Measurements from ENCODE around the gene COL8A2. TPM values are rescaled to one million over a fixed set of nuclear protein-coding genes. Genes with fewer than 3 reads are reported as not detected.

COL8A2 gene
- total RNA-seq, 1 donor from 2014 or later = 5.6 TPM

DNA sequence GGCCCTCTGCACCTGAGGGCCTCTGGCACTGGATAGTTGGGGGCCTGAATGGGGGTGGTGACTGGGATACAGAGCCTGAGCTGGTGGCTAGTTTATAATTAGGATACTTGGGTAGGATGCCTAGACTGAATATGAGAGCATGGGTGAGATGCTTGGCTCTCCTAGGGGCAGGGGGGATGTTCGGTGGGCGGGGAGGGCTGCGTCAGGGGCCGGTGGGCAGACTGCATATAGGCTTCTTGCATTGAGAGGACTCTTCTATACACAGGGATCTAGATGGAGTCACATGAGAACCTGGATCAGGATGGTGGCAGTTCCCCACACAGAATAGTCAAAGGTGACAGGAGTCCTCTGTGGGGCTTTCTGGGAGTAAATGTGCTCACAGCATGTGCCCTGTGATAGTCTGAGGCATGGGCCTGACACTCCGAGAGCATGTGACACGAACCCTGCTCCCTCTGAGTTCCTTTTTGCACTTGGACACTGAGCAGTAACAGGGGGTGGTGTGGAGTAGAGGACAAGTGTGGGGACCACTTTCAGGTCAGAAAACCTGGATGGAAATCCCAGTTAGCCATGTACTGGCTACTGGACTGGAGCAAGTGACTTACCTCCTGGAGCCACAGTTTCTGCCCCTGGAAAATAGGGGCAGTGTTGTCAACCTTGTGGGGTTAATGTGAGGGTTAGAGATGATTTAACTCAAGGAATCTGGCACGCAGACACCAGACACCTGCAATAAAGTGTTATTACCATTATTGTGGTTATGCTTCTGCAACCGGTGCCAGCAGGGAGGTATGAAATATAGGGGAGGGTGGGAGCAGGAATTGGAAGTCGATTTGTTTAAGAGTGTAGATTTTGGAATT, 33.2 kb upstream of the COL8A2 start:
- DNase-seq (ENCODE audit: low read depth, low spot score) = no peak

DNA sequence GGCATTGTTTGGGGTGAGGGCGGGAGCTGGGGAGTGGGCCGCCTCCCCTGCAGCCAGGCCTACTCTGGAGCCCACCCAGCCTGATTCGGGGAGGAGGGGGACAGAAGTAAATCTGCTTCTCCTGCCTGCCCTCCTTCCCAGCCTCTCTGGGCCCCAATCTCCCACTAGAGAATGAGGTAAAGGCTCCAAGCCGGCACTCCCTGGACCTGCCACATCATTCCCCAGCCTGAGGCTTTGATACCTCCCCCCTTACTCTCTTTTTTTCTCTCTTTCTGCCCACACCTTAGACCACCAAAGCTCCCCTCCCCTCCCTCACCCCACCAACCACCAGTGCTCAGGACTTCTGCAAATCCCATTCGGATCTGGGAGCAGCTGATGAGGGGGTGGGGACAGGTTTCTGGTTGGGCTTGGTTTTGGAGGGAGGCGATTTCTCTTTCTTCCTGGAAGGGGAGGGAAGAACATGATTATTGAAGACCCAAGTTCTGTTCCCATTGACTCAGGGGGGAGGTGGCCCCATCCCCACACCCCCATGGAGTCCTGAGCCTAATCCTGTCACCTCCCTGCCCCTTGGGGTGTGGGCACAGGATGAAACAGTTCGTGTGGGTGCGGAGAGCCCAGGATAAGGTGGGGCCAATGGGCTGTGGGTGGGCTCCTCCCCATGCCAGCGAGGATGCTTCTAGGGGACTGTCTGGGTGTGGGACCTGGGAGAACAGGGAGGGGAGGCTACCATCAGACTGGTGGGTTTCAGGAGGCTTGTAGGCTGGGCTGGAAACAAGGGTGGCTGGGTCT, 32.3 kb upstream of the COL8A2 start:
- no peak for DNase-seq (ENCODE audit: low read depth, low spot score)

DNA sequence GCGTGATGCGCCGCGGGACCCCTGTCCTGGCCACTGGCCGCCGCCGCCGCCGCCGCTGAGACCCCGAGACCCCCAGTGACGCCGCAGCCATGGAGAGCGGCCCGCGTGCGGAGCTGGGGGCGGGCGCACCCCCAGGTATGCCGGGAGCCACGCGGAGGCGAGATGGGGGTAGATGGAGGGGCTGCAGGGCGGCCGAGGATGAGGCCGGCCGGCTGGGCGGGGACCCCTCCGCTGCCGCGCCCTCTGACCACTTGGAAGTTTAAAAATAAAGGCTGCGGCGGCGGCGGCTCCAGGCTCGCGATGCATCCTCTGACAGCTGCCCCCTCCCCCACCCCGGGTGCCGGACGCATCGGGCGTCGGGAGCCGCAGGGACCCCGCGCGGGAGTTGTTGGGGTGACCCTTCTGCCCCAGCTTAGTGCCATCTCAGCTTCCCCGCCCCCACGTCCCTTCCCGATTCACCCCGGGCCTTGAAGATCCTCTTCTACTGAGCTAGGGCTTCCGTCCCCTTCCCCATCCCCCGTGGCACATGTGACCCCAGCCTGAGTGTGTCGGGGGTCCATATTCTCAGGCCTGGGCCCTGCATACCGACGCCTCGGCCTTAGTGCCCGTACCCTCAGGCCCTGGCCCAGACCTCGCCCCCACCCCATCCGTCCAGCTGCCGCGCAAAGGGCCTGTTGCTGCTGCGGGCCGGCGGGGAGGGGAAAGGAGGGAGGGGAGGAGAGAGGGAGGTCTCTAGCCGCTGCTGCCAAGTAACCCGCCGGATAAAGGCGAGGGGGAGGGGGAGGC, 31.5 kb upstream of the COL8A2 start:
- no peak for DNase-seq (ENCODE audit: low read depth, low spot score)

DNA sequence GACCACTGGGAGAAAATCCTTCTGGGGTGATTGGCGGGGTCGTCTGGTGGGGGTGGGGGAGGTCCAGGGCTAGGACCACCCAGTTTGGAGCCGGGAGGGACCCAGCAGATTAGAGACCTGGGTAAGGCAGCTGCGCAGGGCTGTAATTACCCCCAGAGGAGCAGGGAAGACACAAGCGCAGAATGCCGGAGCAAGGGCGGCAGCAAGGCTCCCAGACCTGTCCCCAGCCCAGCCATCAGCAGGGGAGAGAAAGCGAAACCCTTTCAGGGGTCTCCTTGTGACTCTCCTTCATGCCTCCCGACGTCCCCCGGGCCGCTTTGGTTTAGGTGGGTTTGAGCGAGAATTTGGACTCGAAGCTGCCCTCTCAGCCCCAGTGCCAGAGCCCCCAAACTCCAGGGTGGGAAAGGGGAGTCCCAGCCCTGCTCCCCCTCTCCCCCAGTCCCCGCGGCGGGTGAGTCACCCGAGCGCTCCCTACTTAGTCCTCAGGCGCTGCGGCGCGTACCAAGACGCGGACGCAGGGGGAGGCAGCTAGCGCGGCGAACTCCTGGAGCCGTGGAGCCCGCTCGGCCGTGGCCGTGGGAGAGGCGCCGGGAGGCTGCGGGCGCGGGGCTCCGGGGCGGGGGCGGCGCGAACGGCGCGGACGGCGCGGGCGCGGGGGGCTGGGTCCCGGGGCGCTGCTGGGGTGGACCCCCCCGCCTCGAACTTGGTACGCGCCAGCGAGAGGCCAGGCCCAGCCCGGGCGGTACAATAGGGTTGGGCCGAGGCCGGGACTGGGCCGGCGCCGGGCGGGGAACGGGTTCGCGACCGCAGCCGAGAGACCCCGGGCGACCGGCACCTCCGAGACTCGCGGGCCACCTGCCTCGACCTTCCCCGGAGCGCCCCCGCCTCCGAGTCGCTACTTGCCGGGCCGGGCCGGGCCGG, 30.6 kb upstream of the COL8A2 start, which contains the start of gene MAP7D1:
Gene MAP7D1, plus strand, starts transcription at position 753 of the 921 bp plus-strand sequence. CDS start 258 bp downstream, outside the sequence.
- DNase-seq (ENCODE audit: low read depth, low spot score) = no peak

DNA sequence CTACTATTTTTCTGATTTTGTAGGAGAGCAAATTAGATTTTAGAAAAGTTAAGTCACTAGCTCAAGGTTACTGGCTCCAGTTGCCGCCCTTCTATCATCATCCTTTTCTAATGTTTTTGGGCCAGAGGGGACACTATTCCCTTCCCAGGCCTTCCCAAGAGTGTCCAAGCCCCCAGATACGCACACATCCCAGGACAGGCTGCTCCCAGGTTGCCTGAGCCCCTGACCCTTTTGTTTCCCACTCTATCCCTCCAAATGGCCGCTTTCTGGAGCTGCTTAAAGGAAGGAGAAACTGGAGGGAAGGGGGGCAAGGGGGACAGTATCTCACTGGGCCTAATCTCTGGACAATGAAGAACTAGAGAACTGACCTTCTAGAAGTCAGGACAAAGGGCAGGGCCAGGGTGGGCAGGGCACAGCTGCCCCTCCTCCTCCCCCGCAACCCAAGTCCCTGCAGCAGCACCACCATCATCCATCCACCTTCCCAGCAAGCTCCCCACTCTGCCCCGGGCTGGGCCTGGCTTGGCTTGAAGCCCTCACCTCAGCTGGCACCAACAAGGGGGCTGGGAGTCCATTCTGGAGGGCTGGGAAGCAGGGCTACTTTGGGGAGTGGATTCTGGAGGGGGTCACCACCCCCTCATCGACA, 29.9 kb upstream of the COL8A2 start:
- DNase-seq (ENCODE audit: low read depth, low spot score) = no peak

DNA sequence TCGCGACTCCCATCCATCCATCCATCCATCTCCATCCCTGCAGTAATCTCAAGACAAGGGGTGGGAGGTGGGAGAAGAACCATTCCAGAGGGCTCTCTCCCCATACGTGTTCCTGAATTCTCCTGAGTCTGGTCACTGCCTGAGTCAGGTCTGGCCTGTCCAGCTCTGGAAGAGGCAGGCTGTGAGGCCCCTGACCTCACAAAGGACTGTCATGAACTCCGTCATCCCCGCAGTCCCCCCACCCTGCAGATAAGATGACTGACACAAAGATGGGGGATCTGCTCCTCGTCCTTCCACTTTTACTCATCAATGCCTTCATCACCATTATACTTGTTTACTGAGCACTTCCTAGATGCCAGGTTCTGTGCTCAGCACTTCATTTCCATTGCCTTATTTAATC, 29.3 kb upstream of the COL8A2 start:
- no peak for DNase-seq (ENCODE audit: low read depth, low spot score)

DNA sequence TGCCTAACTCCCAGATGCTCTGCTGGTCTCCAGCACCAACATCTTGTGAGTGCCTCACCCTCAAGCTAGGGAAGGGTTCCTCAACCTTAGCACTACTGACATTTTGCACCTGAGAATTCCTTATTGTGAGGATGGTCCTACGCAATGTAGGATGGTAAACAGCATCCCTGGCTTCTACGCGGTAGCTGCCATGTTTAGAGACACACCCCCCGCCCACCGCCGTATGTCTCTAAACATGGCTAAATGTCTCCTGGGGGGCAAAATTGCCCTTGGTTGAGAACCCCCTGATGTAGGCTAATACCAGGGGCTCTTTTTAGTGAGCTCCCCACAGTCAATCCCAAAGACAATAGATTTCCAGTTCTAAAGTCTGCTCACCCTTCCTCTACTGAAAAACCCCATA, 28.5 kb upstream of the COL8A2 start:
- no peak for DNase-seq (ENCODE audit: low read depth, low spot score)

DNA sequence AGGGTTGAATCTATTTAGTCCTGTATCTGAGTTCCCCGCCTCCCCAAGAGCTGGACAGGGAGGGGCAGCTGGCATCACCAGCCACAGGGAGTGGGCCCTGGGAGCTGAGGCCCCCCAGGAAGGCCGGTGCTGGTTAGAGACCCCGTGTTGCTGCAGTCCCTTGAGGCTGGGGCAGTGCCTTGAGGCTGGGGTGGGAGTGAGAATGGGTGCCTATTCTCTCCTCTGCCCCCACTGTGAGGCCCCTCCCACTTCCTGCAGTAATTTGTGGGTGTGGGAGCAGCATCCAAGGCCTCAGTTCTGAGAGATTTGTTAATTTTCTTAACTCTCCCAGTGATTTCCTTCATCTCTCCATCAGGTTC, 26.8 kb upstream of the COL8A2 start:
- no peak for DNase-seq (ENCODE audit: low read depth, low spot score)

DNA sequence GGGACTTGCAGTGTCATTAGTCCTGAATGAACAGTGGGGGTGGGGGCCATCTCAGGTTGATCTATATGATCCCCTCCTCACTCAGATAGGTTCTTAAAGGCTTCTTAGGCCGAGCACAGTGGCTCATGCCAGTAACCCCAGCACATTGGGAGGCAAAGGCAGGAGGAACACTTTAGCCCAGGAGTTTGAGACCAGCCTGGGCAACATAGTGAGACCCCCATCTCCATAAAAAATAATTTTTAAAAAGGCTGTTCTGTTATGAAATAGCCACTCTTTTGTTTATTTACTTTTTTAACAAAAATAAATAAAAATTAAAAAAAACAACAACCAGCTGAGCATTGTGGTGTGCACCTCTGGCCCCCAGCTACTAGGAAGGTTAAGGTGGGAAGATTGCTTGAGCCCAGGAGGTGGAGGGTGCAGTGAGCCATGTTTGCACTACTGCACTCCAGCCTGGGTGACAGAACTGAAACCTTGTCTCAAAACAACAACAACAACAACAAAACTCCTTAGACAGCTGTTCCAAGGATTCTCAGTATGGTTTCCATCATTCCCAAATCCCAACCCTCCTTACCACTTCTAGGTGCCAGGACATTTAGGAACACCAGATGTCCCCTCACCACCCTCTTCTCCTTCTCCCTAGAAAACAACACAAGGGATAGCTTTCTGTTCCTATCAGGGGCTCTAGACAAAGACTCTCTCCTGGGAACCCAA, 26.3 kb upstream of the COL8A2 start:
- DNase-seq (ENCODE audit: low read depth, low spot score) = no peak

DNA sequence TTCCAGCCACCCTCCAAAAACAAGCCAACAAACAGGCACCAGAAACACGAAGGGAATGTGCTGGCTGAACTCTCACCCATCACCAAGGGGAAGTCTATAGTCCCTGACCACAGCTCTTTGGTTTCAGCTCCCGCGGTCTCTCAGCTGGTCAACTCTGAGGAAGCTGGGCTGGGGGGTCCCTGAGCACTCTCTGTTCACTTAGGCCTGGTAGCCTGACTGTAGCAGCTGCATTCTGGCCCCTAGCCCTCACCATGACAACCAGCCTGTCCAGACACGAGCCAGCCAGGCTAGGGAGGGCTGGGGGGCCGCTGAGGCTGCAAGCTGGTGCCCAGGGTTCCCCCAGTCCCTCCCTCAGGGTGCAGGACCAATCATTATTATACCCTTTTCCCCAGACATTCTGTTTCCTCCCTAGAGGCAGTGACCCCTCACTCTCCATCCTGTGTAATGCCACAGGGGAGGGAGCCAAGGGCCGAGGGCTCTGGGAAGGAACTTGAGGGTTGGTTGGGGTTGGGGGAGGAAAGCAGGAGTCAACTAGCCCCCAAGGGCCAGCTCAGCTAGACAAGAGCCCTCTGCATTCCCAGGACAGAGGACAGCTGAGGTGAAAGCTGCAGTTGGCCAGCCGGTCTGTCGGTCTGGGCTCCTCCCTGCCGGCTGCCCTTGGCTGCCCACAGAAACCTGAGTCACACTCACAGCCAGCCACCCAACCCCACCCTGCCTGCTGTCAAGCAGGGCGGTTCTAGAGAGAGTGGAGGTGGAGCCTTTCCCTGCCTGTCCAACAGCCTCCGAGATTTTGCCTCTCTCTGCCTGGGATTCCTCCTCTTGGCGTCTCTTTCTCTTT, 25.5 kb upstream of the COL8A2 start:
- peak; percentile 89 for DNase-seq (ENCODE audit: low read depth, low spot score)

DNA sequence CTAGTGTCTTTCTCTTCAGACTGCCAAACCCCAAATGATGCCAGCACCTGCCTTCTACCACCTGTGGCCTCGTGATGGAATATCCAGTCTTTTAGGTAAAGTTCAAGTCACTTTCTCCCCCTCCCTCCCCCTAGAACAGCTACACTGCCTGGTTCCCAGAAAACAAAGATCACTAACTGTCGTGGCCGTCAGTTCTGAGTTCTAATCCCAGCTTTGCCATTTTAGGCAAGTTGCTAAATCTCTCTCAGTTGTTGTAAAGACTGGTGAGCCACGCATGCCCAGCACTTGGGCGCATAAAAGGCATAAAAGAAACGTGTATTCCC, 24.9 kb upstream of the COL8A2 start:
- no peak for DNase-seq (ENCODE audit: low read depth, low spot score)

DNA sequence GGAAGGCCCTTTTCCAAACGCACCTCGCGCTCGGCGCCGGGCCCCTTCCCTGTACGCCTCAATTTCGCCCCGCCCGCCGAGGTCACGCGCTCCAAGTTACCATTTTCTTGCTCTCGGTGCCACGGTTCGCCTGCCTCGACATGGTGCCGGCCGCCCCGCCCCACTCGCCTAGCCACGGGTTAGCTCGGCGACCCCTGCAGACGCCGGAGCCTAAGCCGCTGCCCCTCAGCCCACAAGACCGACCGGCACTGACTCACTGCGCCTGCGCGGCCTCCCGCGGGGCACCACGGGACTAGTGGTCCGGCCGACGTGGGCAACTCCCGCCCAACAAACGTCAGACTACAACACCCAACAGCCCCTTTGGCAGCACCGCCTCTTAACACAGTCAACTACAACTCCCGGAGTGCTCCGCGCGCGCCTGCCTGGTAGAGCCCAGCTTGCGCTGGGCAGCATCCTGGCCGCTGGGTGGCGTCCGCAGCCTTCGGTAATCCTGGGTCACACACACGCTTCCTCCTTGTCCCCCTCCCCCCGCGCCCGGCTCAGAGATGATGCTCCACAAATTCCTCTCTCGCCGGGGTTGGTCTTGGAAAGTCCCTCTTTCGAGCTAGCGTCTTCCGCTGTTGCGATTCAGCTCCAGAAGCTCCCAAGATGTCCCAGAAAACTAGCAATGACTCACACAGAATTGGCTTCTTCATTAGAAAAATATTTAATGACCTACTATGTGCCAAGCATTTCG, 24.4 kb upstream of the COL8A2 start, which contains the start of gene TRAPPC3:
Gene TRAPPC3, minus strand, starts transcription at position 250 of the 736 bp plus-strand sequence. Its CDS starts 108 bp downstream, at position 142.
- DNase-seq (ENCODE audit: low read depth, low spot score) = peak; percentile 99

DNA sequence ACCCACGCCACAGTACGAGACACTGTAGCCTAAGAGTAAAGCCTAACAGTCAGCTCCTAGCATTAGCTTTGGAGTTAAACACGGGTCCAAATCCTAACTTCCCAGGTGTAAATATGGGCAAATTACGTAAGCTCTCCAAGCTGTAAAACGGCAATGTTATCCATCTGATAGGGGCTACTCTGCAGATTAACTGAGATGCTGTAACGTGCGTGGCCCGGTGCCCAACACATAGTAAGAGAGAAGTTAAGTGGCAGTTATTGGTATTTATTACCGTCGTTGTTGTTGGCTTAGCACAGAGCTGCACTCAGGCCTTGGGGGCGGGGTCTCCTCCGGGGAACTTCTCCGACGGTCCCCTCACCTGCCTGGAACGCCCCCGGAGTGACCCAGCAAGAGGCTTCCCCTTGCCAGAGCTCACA, 23.8 kb upstream of the COL8A2 start:
- DNase-seq (ENCODE audit: low read depth, low spot score) = no peak

DNA sequence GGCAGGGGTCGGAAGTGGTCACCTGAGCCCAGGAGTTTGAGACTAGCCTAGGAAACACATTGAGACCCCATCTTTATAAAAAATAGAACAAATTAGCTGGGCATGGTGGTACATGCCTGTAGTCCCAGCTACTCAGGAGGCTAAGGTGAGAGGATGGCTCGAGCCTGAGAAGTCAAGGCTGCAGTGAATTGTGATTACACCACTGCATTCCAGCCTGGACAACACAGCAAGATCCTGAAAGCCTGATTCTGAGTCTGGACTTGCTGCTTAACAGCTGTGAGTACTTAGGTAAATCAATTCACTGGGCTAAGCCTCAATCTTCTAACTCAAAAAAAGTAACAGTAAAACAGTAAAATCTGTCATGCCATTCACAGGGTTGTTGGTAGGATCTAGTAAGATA, 19.4 kb upstream of the COL8A2 start:
- no peak for DNase-seq (ENCODE audit: low read depth, low spot score)

DNA sequence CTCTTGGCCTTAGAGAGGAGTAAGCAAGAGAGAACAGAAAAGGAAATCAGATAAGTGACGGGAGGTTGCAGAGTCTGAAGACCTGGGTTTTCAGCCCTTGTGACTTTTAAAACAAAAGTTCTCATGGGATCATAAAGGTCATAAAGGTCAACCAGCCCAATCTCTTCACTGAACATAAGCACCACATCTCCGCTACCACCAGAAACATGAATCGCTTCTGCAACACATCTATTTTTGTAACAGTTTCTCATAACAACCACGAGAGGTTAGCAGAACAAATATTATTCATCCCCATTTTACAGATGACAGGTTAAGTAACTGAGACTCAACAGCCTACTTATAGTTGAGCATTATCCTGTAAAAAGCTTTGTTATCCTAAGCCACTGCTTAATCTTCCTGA, 18.4 kb upstream of the COL8A2 start:
- no peak for DNase-seq (ENCODE audit: low read depth, low spot score)

DNA sequence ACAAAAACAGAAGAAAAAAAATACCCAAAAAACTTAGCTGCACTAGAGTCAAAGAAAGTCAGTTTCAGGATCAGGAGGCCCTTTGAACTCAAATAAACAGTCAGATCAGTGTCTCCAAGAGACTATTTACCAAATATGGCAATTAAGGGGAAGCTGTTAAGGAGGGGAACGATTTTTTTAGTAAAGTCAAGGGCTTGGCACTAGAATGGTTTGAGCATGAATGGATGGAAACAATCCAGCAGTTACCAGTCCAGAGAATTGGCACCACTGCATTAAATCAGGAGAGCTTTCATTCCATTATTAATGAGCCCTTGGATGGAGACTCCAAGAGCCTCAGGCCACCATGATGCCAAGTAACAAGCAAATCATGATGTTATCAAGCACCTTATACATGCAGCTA, 17.1 kb upstream of the COL8A2 start:
- DNase-seq (ENCODE audit: low read depth, low spot score) = no peak

DNA sequence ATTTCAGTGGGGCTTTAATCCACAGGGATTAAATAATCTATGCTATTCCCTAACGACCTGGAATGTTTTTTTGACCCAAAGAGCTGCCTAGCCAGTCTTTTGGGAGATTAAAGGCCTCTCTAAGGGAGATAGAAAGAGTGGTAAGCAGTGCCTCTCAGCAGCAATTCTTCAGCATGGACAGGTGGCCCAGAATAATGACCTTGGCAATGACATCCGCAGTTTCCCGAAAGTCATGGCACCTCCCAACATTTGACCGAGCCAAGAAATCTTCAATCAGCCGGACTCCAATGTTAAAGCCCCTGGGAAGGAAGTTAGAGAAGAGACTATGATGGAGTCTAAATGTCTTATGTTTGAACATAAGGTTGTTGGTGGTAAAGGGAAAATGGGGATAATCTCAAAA, 14.5 kb upstream of the COL8A2 start:
- DNase-seq (ENCODE audit: low read depth, low spot score) = no peak

DNA sequence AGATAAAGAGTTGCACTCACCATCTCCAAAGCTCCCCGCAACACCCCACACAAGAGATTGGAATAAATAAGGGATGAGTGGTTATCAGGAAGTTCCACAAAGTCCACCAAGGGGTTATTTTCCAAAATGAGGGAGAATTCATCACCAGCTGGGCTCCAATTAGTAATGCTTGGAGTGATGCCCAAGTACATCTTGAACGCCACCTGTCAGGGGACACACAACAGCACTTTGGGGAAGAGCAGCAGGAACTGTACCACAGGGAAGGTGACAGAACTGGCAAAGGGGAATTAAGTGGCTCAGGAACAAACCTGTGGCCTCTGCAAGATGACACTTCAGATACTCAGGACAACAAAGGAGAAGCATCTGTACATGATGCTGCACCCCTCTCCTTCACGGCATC, 12.8 kb upstream of the COL8A2 start:
- no peak for DNase-seq (ENCODE audit: low read depth, low spot score)
